T47D (cell line): ENCODE measurements around the gene CD3G.
"Not testable (repeated sequence)": the region's sequence is repeated elsewhere in the genome, so short reads cannot be mapped to it uniquely, and the experiment has no call there.

Experiments used
- DNase-seq, 2 experiments: peaks; one replicate each; pipeline versions ENCODE4 v3.0.0 to v3.0.0-alpha.2; 2011 to 2012; ENCODE audit warnings: low read depth in 1 of 2, low spot score in 1 of 2
- JUND ChIP-seq: IDR thresholded peaks from 2 replicates; pipeline ENCODE4 v1.6.1; 2012; ENCODE audit warnings: low read depth
- in situ Hi-C: cut with HindIII; loops from 2 replicates; pipeline ENCODE4 v1.10.0; 2016; ENCODE audit warnings: low sequenced_read_pairs, low pct_unique_long_range_greater_than_20kb

Gene CD3G

DNA sequence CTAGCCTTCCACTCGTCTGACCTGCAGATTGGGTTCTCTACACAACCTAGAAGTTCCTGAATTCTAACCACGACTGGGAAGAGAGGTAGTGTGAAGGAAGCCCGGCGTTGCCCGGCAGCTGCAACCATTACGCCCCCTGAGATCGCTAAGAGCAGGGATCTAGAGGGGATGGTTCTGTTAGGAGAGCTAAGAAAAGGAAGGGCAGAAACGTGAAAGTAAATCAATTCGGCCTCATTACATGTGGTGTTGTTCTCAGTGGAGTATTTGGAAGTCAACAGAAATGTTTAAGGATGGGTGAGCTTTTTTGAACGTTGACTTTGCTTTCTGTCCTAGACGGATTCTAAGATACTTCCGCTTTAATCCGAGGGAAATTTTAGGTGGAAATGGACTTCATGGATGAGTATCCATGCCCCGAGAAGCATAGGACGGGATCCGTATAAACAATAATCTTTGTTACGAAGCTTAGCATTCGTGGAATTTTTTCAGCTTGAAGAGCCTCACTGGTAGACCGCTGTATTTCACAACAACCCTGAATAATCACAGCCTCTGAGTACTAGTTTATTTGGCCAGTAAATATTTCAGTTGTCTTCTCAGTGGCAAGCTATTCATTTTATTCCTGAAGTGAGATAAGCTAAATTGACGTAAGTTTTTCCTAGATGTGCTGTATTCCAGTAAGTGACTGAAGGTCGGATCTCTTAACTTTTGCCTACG is 57.9 kb downstream of the CD3G start:
- DNase-seq, result peak in 1 of 2 experiments; percentile 38

DNA sequence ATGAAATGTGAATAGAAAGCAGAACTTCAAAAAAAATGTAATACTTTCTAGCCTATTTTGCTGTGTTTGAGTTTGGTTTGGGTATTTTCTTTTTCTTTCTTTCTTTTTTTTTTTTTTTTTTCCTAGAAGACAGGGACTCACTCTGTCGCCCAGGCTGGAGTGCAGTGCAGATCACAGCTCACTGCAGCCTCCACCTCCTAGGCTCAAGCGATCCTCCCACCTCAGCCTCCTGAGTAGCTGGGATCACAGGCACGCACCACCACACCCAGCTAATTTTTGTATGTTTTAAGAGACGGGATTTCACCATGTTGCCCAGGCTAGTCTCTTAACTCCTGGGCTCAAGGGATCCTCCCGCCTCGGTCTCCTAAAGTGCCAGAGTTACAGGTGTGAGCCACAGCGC is 58.5 kb downstream of the CD3G start:
- DNase-seq, in situ Hi-C loops: not testable (repeated sequence)

More for the DNA sequence above, 57.9 kb downstream of the CD3G start:
- in situ Hi-C loops, result no loop called here
- no peak for TF ChIP-seq JUND
